ENCODE measurements around the gene OR4K1. TPM values are rescaled to one million over a fixed set of nuclear protein-coding genes. Genes with fewer than 3 reads are reported as not detected.

OR4K1 gene
- total RNA-seq = not detected
- polyA plus RNA-seq = not detected
- long read RNA-seq, donor 1 = 0 reads
- long read RNA-seq, donor 2 = 0 reads
- long read RNA-seq, donor 3 = 0 reads
- long read RNA-seq, donor 4 = 0 reads
- long read RNA-seq, donor 5 = 0 reads

GRCh38 chr14:19930617-19931016 lies at the start of gene OR4K1:
OR4K1 (plus strand) TSS chr14:19930917; CDS start chr14:19935667, 4,750 bp downstream.
- Histone ChIP-seq H3K27ac (ENCODE audit: low read depth in 1 of 2, low read length in 1 of 2) (no peak within 1 kb of the TSS), H3K9ac (ENCODE audit: insufficient read depth in 1 of 2, low read length in 2 of 2) (no peak within 1 kb of the TSS), H3K36me3 (ENCODE audit: control insufficient read depth in 4 of 4, insufficient read depth in 4 of 4, low read length in 4 of 4) (no peaks in the 10 kb centered on the region), H3K27me3 (ENCODE audit: control insufficient read depth in 3 of 3, insufficient read depth in 3 of 3, low read length in 2 of 3) (no peaks in the 10 kb centered on the region), H3K4me3 (no peak within 1 kb of the TSS), H3K9me3 (ENCODE audit: control insufficient read depth in 4 of 4, insufficient read depth in 3 of 4, low read length in 3 of 4) (no peaks in the 10 kb centered on the region), H3K4me1 (ENCODE audit: control insufficient read depth in 5 of 5, insufficient read depth in 5 of 5, low read length in 5 of 5) (no peaks in the 10 kb centered on the region)
- no peak for ATAC-seq (ENCODE audit: insufficient read depth, low FRiP score)
- no peak for TF ChIP-seq CTCF (IDR thresholded peaks at IDR 0.05; ENCODE audit: control extremely low read depth, extremely low read depth)
- 56 to 61% methylated on average over 3 of the region's 3 CpGs for WGBS, 2 donors
- DNase-seq = no peak

- 49 to 60% methylated on average over 2 of the region's 2 CpGs for whole genome bisulfite sequencing, 2 donors
- no peak for TF ChIP-seq CTCF (IDR thresholded peaks at IDR 0.05; ENCODE audit: control extremely low read depth, extremely low read depth)
Observed at GRCh38 chr14:19895282-19895681, 35.4 kb upstream of the OR4K1 start.

GRCh38 chr14:19900999-19901398 lies 29.7 kb upstream of the OR4K1 start:
- H3K36me3 ChIP-seq (ENCODE audit: control insufficient read depth in 4 of 4, insufficient read depth in 4 of 4, low read length in 4 of 4) = no peaks in the 10 kb centered on the region
- H3K4me3 ChIP-seq = no peak overlapping the region
- no peaks in the 10 kb centered on the region for H3K27me3 ChIP-seq (ENCODE audit: control insufficient read depth in 3 of 3, insufficient read depth in 3 of 3, low read length in 2 of 3)
- ATAC-seq (ENCODE audit: insufficient read depth, low FRiP score) (no peak), DNase-seq (no peak)
- no peak overlapping the region for H3K27ac ChIP-seq (ENCODE audit: low read depth in 1 of 2, low read length in 1 of 2)
- no peak for TF ChIP-seq CTCF (IDR thresholded peaks at IDR 0.05; ENCODE audit: control extremely low read depth, extremely low read depth)
- WGBS, 2 donors = 68 to 71% methylated on average over 3 of the region's 3 CpGs
- H3K9me3 ChIP-seq (ENCODE audit: control insufficient read depth in 4 of 4, insufficient read depth in 3 of 4, low read length in 3 of 4) = peaks cover 0 to 15% (median 7%) of the 10 kb centered on the region in 4 donors
- no peak overlapping the region for H3K9ac ChIP-seq (ENCODE audit: insufficient read depth in 1 of 2, low read length in 2 of 2)
- H3K4me1 ChIP-seq (ENCODE audit: control insufficient read depth in 5 of 5, insufficient read depth in 5 of 5, low read length in 5 of 5) = no peaks in the 10 kb centered on the region

More at GRCh38 chr14:19895282-19895681, 35.4 kb upstream of the OR4K1 start:
- Histone ChIP-seq H3K4me3 (no peak overlapping the region), H3K36me3 (ENCODE audit: control insufficient read depth in 4 of 4, insufficient read depth in 4 of 4, low read length in 4 of 4) (no peaks in the 10 kb centered on the region), H3K4me1 (ENCODE audit: control insufficient read depth in 5 of 5, insufficient read depth in 5 of 5, low read length in 5 of 5) (no peaks in the 10 kb centered on the region), H3K9me3 (ENCODE audit: control insufficient read depth in 4 of 4, insufficient read depth in 3 of 4, low read length in 3 of 4) (peaks cover 0 to 29% (median 20%) of the 10 kb centered on the region in 4 donors), H3K27me3 (ENCODE audit: control insufficient read depth in 3 of 3, insufficient read depth in 3 of 3, low read length in 2 of 3) (no peaks in the 10 kb centered on the region), H3K27ac (ENCODE audit: low read depth in 1 of 2, low read length in 1 of 2) (no peak overlapping the region), H3K9ac (ENCODE audit: insufficient read depth in 1 of 2, low read length in 2 of 2) (no peak overlapping the region)
- no peak for ATAC-seq (ENCODE audit: insufficient read depth, low FRiP score)
- DNase-seq = no peak

GRCh38 chr14:19902409-19902808 lies 28.3 kb upstream of the OR4K1 start:
- Histone ChIP-seq H3K4me3 (no peak overlapping the region), H3K27me3 (ENCODE audit: control insufficient read depth in 3 of 3, insufficient read depth in 3 of 3, low read length in 2 of 3) (no peaks in the 10 kb centered on the region), H3K4me1 (ENCODE audit: control insufficient read depth in 5 of 5, insufficient read depth in 5 of 5, low read length in 5 of 5) (no peaks in the 10 kb centered on the region), H3K9ac (ENCODE audit: insufficient read depth in 1 of 2, low read length in 2 of 2) (no peak overlapping the region), H3K9me3 (ENCODE audit: control insufficient read depth in 4 of 4, insufficient read depth in 3 of 4, low read length in 3 of 4) (peaks cover 0 to 6% (median 4%) of the 10 kb centered on the region in 4 donors), H3K27ac (ENCODE audit: low read depth in 1 of 2, low read length in 1 of 2) (no peak overlapping the region), H3K36me3 (ENCODE audit: control insufficient read depth in 4 of 4, insufficient read depth in 4 of 4, low read length in 4 of 4) (no peaks in the 10 kb centered on the region)
- ATAC-seq (ENCODE audit: insufficient read depth, low FRiP score) (no peak), DNase-seq (no peak)
- TF ChIP-seq CTCF (IDR thresholded peaks at IDR 0.05; ENCODE audit: control extremely low read depth, extremely low read depth) = no peak
- WGBS, 2 donors = 70 to 73% methylated on average over 4 of the region's 4 CpGs
